GM21737 (cell line): ENCODE data around the gene RTF1.
A peak's percentile ranks its signal among the peaks of the same experiment; 100 is the strongest.
"Not testable (repeated sequence)": the region's sequence is repeated elsewhere in the genome, so short reads cannot be mapped to it uniquely, and the experiment has no call there.

Experiments used
- ATAC-seq: cut with Tn5 transposase; IDR thresholded peaks from one replicate; pipeline ENCODE4 v1.9.1; 2021; ENCODE audit warnings: mild to moderate bottlenecking, moderate library complexity; ENCODE audit not compliant: unreplicated experiment

RTF1 gene

GRCh38 chr15:41416742-41417417 is at the start of gene RTF1:
TSS of gene RTF1 (plus strand) at chr15:41417095. CDS start at chr15:41417116, 21 bp downstream.
- ATAC-seq: peak; percentile 76

GRCh38 chr15:41367418-41367817 is 49.5 kb upstream of the RTF1 start:
- ATAC-seq: no peak

GRCh38 chr15:41377978-41378377 is 38.9 kb upstream of the RTF1 start:
- ATAC-seq: no peak

- ATAC-seq: not testable (repeated sequence)
Observed at GRCh38 chr15:41383974-41384749, 32.7 kb upstream of the RTF1 start.

- no peak for ATAC-seq
Observed at GRCh38 chr15:41387646-41388045, 29.2 kb upstream of the RTF1 start.

GRCh38 chr15:41392659-41393058 is 24.2 kb upstream of the RTF1 start:
- no peak for ATAC-seq

- no peak for ATAC-seq
Observed at GRCh38 chr15:41394924-41395323, 22.0 kb upstream of the RTF1 start.

GRCh38 chr15:41396111-41396510 is 20.8 kb upstream of the RTF1 start:
- ATAC-seq: no peak

- no peak for ATAC-seq
Observed at GRCh38 chr15:41401904-41402267, 15.0 kb upstream of the RTF1 start.

- no peak for ATAC-seq
Observed at GRCh38 chr15:41407341-41407740, 9.6 kb upstream of the RTF1 start.

- ATAC-seq: no peak
Observed at GRCh38 chr15:41408234-41408641, 8.7 kb upstream of the RTF1 start.

- no peak for ATAC-seq
Observed at GRCh38 chr15:41411031-41411430, 5.9 kb upstream of the RTF1 start.

GRCh38 chr15:41411441-41411840 is 5.5 kb upstream of the RTF1 start:
- no peak for ATAC-seq

GRCh38 chr15:41416128-41416741 is 660 bp upstream of the RTF1 start:
- no peak for ATAC-seq

- ATAC-seq: peak; percentile 42
Observed at GRCh38 chr15:41417418-41418195, 712 bp downstream of the RTF1 start.

- ATAC-seq: peak; percentile 66
Observed at GRCh38 chr15:41423979-41424659, 7.2 kb downstream of the RTF1 start.

GRCh38 chr15:41424809-41425208 is 7.9 kb downstream of the RTF1 start:
- no peak for ATAC-seq

- ATAC-seq: not testable (repeated sequence)
Observed at GRCh38 chr15:41425907-41426306, 9.0 kb downstream of the RTF1 start.

GRCh38 chr15:41429003-41429890 is 12.4 kb downstream of the RTF1 start:
- ATAC-seq: peak; percentile 65
